Activated T-cell treated with anti-CD3 and anti-CD28 coated beads, Interleukin-2, amount 50 U/mL, for 4 hours (primary cell): ENCODE results near the gene ACHE. TPM values are rescaled to one million over a fixed set of nuclear protein-coding genes. Genes with fewer than 3 reads are reported as not detected.
"Not testable (repeated sequence)": the region's sequence is repeated elsewhere in the genome, so short reads cannot be mapped to it uniquely, and the experiment has no call there.

Experiments
- ATAC-seq, 2 donors: fragments of 200-7000 bp; cut with Tn5 transposase; one replicate each; pipeline ENCODE4 v1.10.0; 2021
- DNase-seq: peaks from one replicate; pipeline ENCODE4 v3.0.0-alpha.2; 2020
- H3K27me3 Mint-ChIP-seq: one replicate; pipeline ENCODE4 v1.8.0; 2021; ENCODE audit warnings: low read depth, mixed read lengths
- H3K36me3 Mint-ChIP-seq: one replicate; pipeline ENCODE4 v1.8.0; 2022; ENCODE audit warnings: mixed read lengths; ENCODE audit not compliant: insufficient read depth
- H3K4me1 Mint-ChIP-seq: one replicate; pipeline ENCODE4 v1.8.0; 2021; ENCODE audit warnings: low read depth, mixed read lengths
- H3K4me3 Mint-ChIP-seq: one replicate; pipeline ENCODE4 v1.8.0; 2021; ENCODE audit warnings: mild to moderate bottlenecking, moderate library complexity, mixed read lengths
- H3K9me3 Mint-ChIP-seq: one replicate; pipeline ENCODE4 v1.8.0; 2021; ENCODE audit warnings: mixed read lengths
- total RNA-seq, 3 donors: library from RNA; stranded (reverse); gene quantifications; one replicate each; pipeline ENCODE4 v1.2.1, GENCODE V29; 2021

Gene ACHE
- total RNA-seq, 3 donors from 2014 or later = 0.32 to 0.54 (median 0.35) TPM

- Mint-ChIP-seq H3K9me3 (no peaks in the 10 kb centered on the region), H3K27me3 (no peaks in the 10 kb centered on the region), H3K4me3 (peak overlapping the region; percentile 90), H3K4me1 (peaks cover 14% of the 10 kb centered on the region), H3K36me3 (peaks cover 15% of the 10 kb centered on the region)
- ATAC-seq (no peak), DNase-seq (no peak)
Measured at GRCh38 chr7:100866729-100867039, 29.0 kb downstream of the ACHE start.

GRCh38 chr7:100865938-100866728 is 29.6 kb downstream of the ACHE start:
- peaks cover 14% of the 10 kb centered on the region for H3K4me1 Mint-ChIP-seq
- peak; percentile 25 to 61 for ATAC-seq
- no peaks in the 10 kb centered on the region for H3K27me3 Mint-ChIP-seq
- H3K9me3 Mint-ChIP-seq = no peaks in the 10 kb centered on the region
- peak overlapping the region; percentile 90 for H3K4me3 Mint-ChIP-seq
- H3K36me3 Mint-ChIP-seq = peaks cover 12% of the 10 kb centered on the region
- DNase-seq = no peak

GRCh38 chr7:100865372-100865911 is 30.2 kb downstream of the ACHE start:
- Mint-ChIP-seq H3K27me3 (no peaks in the 10 kb centered on the region), H3K4me1 (peaks cover 14% of the 10 kb centered on the region), H3K9me3 (no peaks in the 10 kb centered on the region), H3K36me3 (peaks cover 18% of the 10 kb centered on the region), H3K4me3 (no peak overlapping the region)
- DNase-seq (no peak), ATAC-seq (no peak)

- no peaks in the 10 kb centered on the region for H3K9me3 Mint-ChIP-seq
- DNase-seq = no peak
- no peaks in the 10 kb centered on the region for H3K27me3 Mint-ChIP-seq
- no peak overlapping the region for H3K4me3 Mint-ChIP-seq
- peaks cover 14% of the 10 kb centered on the region for H3K4me1 Mint-ChIP-seq
- H3K36me3 Mint-ChIP-seq = peaks cover 27% of the 10 kb centered on the region
- ATAC-seq = no peak
Measured at GRCh38 chr7:100864263-100864845, 31.3 kb downstream of the ACHE start.

- Mint-ChIP-seq H3K9me3 (no peaks in the 10 kb centered on the region), H3K4me3 (no peak overlapping the region), H3K36me3 (peaks cover 30% of the 10 kb centered on the region), H3K4me1 (peaks cover 14% of the 10 kb centered on the region), H3K27me3 (no peaks in the 10 kb centered on the region)
- ATAC-seq = no peak
- DNase-seq = no peak
Measured at GRCh38 chr7:100863406-100863950, 32.2 kb downstream of the ACHE start.

- ATAC-seq = no peak
- peaks cover 35% of the 10 kb centered on the region for H3K36me3 Mint-ChIP-seq
Measured at GRCh38 chr7:100861616-100861985, 34.1 kb downstream of the ACHE start.

GRCh38 chr7:100860702-100861615 is 34.7 kb downstream of the ACHE start:
- ATAC-seq (no peak), DNase-seq (no peak)
- Mint-ChIP-seq H3K27me3 (no peaks in the 10 kb centered on the region), H3K36me3 (peaks cover 35% of the 10 kb centered on the region), H3K4me3 (no peak overlapping the region), H3K9me3 (no peaks in the 10 kb centered on the region), H3K4me1 (peaks cover 5% of the 10 kb centered on the region)

More at GRCh38 chr7:100861616-100861985, 34.1 kb downstream of the ACHE start:
- H3K4me1 Mint-ChIP-seq = peaks cover 8% of the 10 kb centered on the region
- H3K4me3 Mint-ChIP-seq = no peak overlapping the region
- DNase-seq = no peak
- H3K27me3 Mint-ChIP-seq = no peaks in the 10 kb centered on the region
- H3K9me3 Mint-ChIP-seq = no peaks in the 10 kb centered on the region

GRCh38 chr7:100859856-100860255 is 35.8 kb downstream of the ACHE start:
- ATAC-seq (no peak), DNase-seq (no peak)
- H3K27me3 Mint-ChIP-seq = no peaks in the 10 kb centered on the region
- no peak overlapping the region for H3K4me3 Mint-ChIP-seq
- H3K36me3 Mint-ChIP-seq = peaks cover 35% of the 10 kb centered on the region
- H3K4me1 Mint-ChIP-seq = peaks cover 4% of the 10 kb centered on the region
- H3K9me3 Mint-ChIP-seq = no peaks in the 10 kb centered on the region

GRCh38 chr7:100856871-100857282 is 38.8 kb downstream of the ACHE start:
- Mint-ChIP-seq H3K27me3 (no peaks in the 10 kb centered on the region), H3K36me3 (peaks cover 23% of the 10 kb centered on the region), H3K9me3 (no peaks in the 10 kb centered on the region), H3K4me1 (peaks cover 10% of the 10 kb centered on the region), H3K4me3 (no peak overlapping the region)
- DNase-seq = no peak
- ATAC-seq = no peak

- peaks cover 17% of the 10 kb centered on the region for H3K36me3 Mint-ChIP-seq
- no peak for ATAC-seq
- H3K4me1 Mint-ChIP-seq = peaks cover 12% of the 10 kb centered on the region
- no peaks in the 10 kb centered on the region for H3K27me3 Mint-ChIP-seq
- DNase-seq = no peak
- no peaks in the 10 kb centered on the region for H3K9me3 Mint-ChIP-seq
- no peak overlapping the region for H3K4me3 Mint-ChIP-seq
Measured at GRCh38 chr7:100855515-100855914, 40.2 kb downstream of the ACHE start.

- not testable (repeated sequence) for DNase-seq, H3K9me3 Mint-ChIP-seq, ATAC-seq, H3K4me3 Mint-ChIP-seq, H3K27me3 Mint-ChIP-seq
- H3K4me1 Mint-ChIP-seq = peaks cover 12% of the 10 kb centered on the region
- peaks cover 11% of the 10 kb centered on the region for H3K36me3 Mint-ChIP-seq
Measured at GRCh38 chr7:100854899-100855298, 40.8 kb downstream of the ACHE start.

GRCh38 chr7:100854146-100854895 is 41.4 kb downstream of the ACHE start:
- DNase-seq (no peak), ATAC-seq (no peak)
- H3K9me3 Mint-ChIP-seq = no peaks in the 10 kb centered on the region
- no peaks in the 10 kb centered on the region for H3K27me3 Mint-ChIP-seq
- no peak overlapping the region for H3K4me3 Mint-ChIP-seq
- H3K4me1 Mint-ChIP-seq = peaks cover 12% of the 10 kb centered on the region
- H3K36me3 Mint-ChIP-seq = peaks cover 8% of the 10 kb centered on the region

GRCh38 chr7:100852048-100852872 is 43.4 kb downstream of the ACHE start, which contains the start of gene SLC12A9:
Gene SLC12A9, plus strand, starts transcription at chr7:100852713. Its CDS starts 1,485 bp downstream, at chr7:100854198.
- ATAC-seq (peak; percentile 98 to 99), DNase-seq (peak; percentile 82)
- Mint-ChIP-seq H3K4me3 (peak within 1 kb of the TSS; percentile 81), H3K36me3 (peaks cover 6% of the 10 kb centered on the region), H3K27me3 (no peaks in the 10 kb centered on the region), H3K9me3 (no peaks in the 10 kb centered on the region), H3K4me1 (peaks cover 12% of the 10 kb centered on the region)
